Stimulated activated CD8-positive, alpha-beta memory T cell treated with anti-CD3 and anti-CD28 coated beads, Interleukin-15, amount 100 ng/mL, for 1 hour (primary cell): ENCODE data around the gene FADS2.

Experiments used
- DNase-seq: peaks from one replicate; pipeline ENCODE4 v3.0.0-alpha.2; 2020; ENCODE audit warnings: low read depth

The FADS2 gene

DNA sequence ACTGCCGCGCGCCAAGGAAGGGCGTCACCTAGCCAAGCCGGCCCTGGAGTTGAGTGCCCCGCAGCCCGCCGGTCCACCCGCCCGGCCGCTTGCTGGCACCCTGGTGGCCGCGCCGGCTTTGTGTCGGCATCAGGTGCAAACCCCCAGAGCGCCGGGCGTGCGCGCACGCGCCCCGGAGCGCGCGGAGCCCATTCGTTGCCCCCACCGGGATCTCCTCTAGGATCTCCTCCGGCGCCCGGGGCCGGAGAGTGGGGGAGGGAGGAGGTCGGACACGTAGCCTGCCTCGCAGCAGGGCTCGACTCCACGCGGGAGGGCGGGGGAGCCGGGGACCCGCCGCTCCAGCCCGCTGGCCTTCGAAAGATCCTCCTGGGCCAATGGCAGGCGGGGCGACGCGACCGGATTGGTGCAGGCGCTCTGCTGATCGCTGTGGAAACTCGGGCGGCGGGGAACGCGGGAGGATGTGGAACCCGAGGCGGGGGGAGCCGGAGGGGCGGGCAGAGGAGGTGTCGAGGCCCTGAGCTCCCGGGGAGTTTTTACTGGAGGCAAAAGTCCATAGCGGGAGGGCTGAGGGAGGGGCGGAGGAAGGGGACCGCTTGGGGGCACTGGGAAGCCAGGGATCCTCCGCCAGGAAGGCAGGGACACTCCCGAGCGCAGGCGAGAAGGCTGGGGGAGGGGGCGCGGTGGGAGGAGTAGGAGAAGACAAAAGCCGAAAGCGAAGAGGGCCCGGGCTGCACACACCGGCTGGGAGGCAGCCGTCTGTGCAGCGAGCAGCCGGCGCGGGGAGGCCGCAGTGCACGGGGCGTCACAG is at the start of gene FADS2:
Gene FADS2 (plus strand): TSS at position 730 of the 808 bp plus-strand sequence. CDS start 91 bp downstream, outside the sequence.
- no peak for DNase-seq

DNA sequence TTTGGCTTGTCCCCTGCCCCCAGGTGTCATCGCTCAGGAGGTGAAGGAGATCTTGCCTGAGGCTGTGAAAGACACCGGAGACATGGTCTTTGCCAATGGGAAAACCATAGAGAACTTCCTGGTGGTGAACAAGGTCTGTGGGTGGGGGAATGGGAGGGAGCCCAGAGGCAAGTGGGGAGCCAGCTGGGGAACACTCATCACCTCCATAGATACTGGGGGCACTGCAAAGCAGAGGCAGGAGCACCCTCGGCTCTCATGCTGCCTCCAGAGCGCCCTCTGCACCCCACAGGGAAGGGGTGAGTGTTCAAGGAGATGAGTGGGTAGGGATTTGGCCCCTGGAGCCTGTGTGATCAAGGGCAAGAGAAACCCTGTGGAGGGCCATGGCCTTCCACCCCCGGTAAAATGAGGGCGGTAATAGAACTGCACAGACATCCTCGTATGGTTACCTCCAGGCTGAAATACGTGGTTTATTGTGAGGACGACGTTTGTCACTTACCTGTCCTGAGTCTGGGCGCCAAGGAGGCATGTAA is 49.7 kb upstream of the FADS2 start:
- no peak for DNase-seq

DNA sequence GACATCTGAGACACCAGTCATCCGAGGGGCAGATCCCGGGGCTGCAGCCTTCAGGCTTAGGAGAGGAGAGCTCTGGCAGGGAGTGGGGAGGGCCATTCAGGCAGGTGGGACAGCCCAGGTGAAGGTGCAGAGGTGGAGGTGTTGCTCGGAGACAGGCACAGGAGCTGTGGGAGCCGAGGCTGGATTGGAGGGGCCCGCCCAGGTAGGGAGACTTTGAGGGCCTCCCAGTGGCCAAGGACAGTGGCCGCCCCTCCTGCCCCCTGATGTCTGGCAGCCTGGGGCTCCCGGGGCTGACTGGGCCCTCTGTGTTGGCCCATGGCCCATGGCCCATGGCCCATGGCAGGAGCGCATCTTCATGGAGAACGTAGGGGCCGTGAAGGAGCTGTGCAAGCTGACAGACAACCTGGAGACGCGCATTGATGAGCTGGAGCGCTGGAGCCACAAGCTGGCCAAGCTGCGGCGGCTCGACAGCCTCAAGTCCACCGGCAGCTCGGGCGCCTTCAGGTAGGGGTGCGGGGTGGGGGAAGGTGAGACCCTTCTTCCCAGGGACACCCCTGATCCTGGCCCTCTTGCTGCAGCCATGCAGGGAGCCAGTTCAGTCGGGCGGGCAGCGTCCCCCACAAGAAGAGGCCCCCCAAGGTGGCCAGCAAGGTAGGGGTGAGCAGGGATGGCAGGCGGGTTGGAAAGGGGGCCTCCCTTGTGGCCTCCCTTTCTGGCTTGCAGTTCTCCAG is 49.0 kb upstream of the FADS2 start:
- no peak for DNase-seq

DNA sequence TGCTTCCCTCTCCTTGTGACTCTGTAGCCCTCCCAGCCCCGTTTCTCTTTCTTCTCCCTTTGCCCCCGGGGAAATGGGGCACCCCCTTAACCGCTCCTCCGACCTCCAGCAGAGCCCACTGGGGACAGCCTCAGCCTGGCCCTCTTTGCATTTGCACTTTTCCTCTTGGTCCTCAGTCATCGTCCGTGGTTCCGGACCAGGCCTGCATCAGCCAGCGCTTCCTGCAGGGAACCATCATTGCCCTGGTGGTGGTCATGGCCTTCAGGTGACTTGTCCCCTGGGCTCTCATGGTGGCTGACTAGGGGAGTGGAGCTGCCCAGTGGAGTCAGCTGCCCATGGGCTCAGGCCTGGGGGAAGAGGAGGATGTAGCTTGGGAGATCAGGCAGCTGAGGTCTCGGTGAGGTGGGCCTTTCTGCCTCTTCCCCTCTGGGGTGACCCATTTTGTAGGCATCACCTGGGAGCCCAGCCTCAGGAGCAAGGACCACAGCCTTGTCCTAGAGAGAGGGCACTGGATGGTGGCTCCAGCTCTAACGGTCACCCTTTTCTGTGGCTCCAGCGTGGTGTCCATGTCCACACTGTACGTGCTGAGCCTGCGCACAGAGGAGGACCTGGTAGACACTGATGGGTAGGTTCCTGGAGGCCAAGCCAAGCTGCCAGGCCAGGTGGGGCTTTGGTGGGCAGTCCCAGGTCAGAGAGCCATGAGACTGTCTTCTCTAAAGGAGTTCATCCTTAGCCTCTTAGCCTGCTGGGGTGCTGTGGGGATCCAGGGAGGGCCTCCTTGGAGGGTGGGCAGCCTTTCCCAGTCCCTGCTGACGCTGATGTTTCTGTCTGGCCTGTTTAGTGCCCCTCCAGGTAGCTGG is 48.2 kb upstream of the FADS2 start:
- no peak for DNase-seq

DNA sequence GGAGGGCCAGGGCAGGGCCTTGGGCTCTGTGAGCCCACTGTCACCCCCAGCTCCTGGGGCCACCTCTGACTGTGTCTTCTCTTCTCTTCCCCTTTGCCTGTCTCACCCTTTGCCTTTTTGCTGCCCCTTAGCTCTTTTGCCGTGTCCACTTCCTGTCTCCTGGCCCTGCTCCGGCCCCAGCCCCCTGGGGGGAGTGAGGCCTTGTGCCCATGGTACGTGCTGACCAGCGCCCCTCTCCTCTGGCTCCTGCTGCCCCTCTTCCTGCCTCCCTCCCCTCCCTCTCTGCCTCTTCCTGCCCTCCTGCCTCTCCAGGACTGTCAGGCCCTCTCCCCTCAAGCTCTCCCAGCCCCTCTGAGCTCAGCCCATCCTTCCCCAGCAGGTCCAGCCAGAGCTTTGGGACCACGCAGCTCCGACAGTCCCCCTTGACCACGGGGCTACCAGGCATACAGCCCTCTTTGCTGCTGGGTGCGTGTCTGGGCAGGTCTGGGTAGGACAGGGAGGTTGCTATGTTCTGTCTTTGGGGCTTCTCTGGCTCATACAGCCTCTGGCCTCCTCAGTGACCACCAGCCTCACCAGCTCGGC is 47.4 kb upstream of the FADS2 start:
- DNase-seq: no peak

DNA sequence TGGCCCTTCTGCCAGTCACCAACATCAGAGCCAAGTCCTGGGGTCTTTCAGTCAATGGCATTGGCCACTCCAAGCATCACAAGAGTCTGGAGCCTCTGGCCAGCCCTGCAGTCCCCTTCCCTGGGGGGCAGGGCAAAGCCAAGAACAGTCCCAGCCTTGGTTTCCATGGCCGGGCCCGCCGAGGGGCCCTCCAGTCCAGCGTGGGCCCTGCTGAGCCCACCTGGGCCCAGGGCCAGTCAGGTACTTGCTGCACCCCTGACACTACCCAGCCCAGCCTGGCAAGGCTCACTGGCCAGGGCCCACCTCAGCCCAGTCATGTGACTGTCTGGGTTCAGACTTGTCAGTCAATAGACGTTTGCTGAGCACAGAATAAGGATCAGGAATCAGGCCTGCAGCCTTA is 46.5 kb upstream of the FADS2 start:
- no peak for DNase-seq

DNA sequence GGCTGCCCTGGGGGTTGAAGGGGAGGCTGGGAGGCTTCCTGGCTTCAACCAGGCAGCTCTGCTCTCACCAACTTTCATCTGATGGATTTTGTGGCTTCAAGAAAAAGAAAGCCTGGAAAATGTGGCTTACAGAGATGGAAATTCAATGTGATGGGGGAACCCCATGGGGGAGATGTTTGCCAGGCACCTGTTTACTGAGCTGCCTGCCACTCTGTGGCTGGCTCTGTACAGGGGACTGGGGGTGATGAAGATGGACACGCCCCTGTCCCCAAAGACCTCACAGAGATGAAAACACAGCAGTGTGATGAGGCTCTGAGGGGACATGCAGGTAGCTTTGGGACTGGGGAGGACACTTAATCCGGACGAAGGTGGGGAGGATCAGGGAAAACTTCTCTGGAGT is 45.8 kb upstream of the FADS2 start:
- DNase-seq: no peak

DNA sequence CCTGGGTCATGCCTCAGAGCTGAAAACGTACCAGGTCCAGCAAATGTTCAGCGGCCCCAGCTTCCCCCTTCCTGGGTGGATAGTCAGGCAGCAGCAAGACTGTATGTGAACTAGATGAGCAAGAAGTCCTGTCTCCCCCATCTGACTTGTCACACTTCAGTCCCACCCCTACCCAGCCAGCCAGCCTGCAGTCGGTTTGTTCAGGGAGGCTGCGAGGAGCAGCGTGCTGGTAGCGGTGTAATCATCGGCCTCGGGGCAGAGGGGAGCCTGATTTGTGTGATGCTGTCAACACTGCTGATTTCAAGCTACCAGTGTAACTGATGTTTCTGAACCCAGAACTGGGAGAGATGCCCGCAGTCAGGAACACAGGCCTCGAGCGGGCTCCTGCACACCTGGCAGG is 45.3 kb upstream of the FADS2 start:
- no peak for DNase-seq

DNA sequence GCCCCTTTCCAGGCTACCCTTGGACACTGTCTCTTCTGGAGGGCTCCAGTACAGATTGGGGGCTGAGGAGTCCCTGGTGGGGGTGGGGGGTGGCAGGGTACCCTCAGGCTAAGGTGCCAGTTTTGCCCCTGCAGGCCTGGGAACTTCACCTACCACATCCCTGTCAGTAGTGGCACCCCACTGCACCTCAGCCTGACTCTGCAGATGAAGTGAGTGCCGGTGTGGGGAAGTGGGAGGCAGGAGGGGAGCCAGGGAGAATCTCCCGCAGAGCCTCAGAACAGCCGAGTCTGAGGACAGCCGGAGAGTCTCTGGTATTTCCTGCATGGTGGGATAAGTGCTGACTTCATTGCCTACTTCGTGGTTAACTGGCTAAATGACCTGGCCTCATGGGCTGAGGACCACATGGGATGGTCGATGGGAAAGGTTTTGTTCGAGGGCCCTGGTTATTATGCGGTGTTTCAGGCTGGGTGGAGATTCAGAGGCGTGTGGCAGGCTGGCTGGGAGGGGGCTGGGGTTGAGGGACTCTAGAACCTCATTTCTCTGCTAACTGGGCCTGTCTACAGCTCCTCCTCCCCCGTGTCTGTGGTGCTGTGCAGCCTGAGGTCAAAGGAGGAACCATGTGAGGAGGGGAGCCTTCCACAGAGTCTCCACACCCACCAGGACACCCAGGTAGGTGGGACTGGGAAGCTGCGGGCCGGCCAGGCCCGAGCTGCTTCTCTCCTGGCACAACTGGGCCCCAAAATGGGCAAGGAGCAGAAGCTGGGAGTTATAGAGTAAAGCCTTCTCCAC is 44.2 kb upstream of the FADS2 start:
- DNase-seq: no peak

DNA sequence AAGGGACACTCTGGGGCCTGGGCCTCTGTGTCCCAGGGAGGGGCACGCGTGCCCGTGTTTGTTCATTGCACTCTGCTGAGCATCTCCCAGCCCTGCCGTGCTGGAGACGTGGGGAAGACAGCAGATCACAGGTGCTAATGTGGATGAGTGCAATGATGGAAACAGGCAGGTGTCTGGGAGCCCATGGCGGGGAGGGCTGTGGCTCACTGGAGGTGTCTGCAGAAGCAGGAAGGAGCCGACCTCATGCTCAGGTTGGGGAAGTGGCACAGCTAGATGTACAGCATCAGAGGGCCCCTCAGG is 43.6 kb upstream of the FADS2 start:
- DNase-seq: no peak

DNA sequence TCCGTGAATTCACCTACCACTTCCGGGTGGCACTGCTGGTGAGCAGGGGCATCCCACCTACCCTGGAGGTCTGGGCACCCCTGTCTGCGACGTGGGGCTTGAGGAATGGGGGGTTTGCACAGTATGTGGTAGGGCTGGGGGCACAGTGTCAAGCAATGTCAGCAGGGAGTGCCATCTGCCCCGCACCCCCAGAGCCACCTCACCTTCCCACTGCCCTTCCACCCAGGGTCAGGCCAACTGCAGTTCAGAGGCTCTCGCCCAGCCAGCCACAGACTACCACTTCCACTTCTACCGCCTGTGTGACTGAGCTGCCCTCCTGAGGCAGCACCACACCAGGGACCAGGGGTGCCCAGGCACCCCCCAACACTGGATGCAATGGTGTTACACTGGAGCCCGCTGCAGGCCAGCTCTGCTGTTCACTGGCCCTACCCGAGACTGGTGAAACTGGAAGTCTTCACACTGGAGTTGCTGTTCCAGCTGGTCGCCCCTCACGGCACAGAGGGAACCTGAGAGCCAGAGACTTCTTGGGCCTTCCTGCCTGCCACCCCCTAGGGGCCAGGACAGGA is 42.2 kb upstream of the FADS2 start:
- DNase-seq: no peak

DNA sequence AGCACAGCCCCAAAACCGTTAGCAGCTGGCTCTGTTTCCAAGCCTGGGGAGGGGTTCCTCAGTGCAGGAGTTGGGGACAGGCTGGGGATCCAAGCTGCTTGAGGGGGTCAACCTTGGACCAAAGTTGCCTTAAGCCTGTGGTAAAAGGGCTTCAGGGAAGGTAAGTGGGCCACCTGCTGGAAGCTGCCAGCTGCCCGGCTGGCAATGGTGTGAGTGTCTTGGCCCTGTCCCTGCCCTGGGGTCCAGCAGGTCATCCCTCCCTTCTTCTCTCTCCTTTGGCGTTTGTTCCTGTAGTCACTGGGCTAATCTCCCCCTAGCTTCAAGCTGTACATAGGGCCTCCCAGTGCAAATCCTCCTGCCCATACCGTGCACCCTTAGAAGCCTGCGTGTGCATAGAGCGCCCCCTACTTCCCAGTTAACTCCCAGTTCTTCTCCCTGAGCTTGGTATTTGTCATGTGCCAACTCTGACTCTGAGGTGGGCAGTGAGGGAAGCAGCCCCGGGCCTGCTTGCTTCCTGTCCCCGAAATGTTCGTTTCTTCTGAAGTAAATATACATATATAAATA is 40.1 kb upstream of the FADS2 start:
- no peak for DNase-seq

DNA sequence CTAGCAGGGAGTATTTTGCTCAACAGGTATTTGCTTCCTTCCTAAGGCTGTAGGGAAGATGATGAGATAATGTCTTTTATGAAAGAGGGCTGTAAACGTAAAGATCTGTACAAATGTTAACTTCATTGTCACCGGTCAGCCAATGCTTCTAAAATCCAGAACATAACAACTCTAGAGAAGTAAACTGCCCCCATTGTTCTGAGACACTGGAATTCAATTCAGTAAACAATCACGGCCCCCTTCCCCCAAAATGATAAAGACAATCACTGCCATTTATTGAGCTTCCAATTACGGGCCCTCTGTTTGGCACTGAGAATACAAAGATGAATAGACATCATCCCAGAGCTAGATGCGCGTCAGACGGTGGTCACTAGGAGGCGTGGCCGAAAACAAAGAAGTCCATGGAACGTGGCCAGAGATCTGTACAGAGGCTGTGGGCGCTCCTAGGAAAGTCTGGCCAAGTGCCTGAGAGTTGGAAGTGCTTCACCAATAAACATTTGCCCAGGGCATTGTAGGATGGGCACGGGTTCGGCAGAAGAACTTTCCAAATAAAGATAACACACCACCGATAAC is 36.3 kb upstream of the FADS2 start:
- no peak for DNase-seq

DNA sequence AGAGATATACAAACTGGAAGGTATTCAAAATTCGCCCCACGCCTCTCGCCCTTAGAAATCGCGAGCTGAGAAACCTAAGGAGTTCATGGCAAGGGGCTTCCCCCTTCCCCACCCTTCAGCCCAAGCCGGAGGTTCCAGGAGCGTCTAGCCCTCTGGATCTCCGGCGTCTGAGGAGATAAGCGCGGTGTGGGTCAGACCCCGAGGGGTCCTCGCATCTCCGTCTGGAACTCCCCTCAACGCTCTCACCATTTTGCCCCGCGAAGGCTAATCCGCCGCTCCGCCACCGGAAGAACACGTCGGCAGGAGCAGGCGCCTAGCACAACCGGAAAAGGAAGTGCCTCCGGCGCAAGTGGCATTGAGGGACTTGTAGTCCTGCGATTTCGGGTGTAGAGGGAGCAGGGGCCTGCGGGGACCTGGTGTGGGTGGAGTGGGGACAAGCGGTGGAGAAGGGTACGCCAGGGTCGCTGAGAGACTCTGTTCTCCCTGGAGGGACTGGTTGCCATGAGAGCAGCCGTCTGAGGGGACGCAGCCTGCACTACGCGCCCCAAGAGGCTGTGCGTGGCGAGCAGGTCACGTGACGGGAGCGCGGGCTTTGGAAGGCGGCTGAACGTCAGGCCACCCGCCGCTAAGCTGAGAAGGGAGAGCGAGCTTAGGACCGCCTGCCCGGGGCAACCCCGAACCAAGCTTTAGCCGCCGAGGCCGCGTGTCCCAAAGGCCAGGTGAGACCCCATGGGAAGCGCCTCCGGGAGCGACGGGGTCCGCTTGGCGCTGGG is 35.6 kb upstream of the FADS2 start, which contains the start of the genes FEN1 and TMEM258:
Gene FEN1 (plus strand): TSS at position 602 of the 773 bp plus-strand sequence. CDS start 2,451 bp downstream, outside the sequence.
Gene TMEM258 (minus strand): TSS at position 290 of the 773 bp plus-strand sequence. CDS start 41 bp downstream, at position 249.
- DNase-seq: peak; percentile 74

DNA sequence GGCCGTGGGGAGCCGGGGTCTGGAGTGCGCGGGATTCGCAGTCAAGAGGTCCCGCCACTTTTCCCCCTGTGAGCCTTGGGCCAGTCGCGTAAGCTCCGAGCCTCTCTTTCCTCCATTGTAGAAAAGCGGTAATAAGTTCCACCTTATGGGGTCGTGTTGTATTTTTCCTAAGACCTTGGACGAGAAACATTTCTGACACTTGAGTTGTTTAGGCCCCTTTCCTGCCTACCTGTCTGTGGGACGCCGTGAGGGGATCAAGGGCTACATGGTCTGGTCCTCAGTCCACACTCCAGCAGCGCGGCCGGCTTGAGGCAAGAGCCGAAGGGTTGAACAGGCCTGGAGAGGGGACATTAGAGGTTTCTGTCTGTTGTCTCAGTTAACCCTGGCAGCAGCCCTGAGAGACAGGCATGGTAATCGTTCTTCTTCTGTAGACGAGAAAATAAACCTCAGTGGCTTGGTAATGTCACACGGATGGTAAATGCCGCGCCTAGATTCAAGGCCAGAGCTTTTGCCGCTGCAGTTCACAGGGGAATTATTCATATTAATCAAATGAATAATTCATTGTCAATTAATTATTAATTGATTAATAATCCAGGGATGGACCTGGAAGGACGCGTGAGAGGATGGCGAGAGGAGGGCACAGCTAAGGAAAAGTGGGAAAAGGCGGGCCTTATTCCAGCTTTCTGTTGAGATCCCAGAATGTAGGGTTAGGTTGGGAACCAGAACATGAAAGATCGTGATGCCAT is 34.8 kb upstream of the FADS2 start:
- no peak for DNase-seq

DNA sequence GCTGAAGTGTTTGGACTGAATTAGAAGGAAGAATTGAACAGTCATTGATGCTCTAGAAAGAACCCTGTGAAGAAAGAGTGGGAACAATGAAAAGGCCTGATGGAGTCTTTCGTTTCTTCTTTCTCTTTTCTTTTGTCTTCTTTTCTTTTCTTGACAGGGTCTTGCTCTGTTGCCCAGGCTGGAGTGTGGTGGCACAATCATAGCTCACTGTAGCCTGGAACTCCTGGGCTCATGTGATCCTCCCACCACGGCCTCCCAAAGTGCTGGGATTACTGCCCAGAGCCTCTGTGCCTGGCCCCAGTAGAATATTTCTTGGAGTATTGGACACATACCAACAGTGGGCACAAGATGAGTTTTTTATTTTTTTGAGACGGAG is 34.3 kb upstream of the FADS2 start:
- no peak for DNase-seq

DNA sequence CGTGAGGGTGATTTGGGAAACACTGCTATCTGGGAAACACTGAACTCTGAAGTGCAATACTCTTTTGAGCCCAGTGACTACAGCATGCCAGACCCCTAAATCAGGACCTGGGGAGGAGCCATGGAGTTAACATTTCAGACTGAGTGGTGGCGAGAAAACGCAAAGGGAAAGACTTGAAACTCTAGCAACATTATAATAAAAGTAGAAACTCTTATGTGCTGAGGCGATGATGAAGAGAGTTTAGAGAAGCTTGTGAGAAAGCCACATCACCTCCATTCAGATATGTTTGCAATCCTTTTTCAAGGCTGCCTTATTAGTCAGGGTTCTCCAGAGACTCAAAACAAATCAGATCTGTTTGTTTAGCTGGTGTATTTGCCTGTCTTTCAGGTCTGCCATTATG is 33.5 kb upstream of the FADS2 start:
- no peak for DNase-seq

DNA sequence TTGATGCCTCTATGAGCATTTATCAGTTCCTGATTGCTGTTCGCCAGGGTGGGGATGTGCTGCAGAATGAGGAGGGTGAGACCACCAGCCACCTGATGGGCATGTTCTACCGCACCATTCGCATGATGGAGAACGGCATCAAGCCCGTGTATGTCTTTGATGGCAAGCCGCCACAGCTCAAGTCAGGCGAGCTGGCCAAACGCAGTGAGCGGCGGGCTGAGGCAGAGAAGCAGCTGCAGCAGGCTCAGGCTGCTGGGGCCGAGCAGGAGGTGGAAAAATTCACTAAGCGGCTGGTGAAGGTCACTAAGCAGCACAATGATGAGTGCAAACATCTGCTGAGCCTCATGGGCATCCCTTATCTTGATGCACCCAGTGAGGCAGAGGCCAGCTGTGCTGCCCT is 32.6 kb upstream of the FADS2 start:
- DNase-seq: no peak
